HG03066 (cell line): Measurements from ENCODE around the gene TMEM208.

Source experiments
- ATAC-seq: cut with Tn5 transposase; IDR thresholded peaks from one replicate; pipeline ENCODE4 v1.9.1; 2021; ENCODE audit warnings: low read depth; ENCODE audit not compliant: unreplicated experiment

TMEM208 gene

GRCh38 chr16:67248073-67248400 lies 21.1 kb downstream of the TMEM208 start:
- no peak for ATAC-seq

- ATAC-seq: no peak
Measured at GRCh38 chr16:67248401-67249177, 21.7 kb downstream of the TMEM208 start, which contains the start of gene SLC9A5. Gene SLC9A5 (plus strand): TSS chr16:67248979. CDS start chr16:67249015, 36 bp downstream.

- no peak for ATAC-seq
Measured at GRCh38 chr16:67249178-67250044, 22.5 kb downstream of the TMEM208 start.

GRCh38 chr16:67250045-67250327 lies 23.1 kb downstream of the TMEM208 start:
- ATAC-seq: no peak

GRCh38 chr16:67252609-67253497 lies 25.9 kb downstream of the TMEM208 start:
- ATAC-seq: no peak

GRCh38 chr16:67254801-67255552 lies 28.0 kb downstream of the TMEM208 start:
- no peak for ATAC-seq

- ATAC-seq: no peak
Measured at GRCh38 chr16:67255553-67256221, 28.8 kb downstream of the TMEM208 start.

- no peak for ATAC-seq
Measured at GRCh38 chr16:67256701-67257230, 29.8 kb downstream of the TMEM208 start.

GRCh38 chr16:67257486-67258160 lies 30.7 kb downstream of the TMEM208 start:
- ATAC-seq: no peak

- ATAC-seq: no peak
Measured at GRCh38 chr16:67258161-67258835, 31.4 kb downstream of the TMEM208 start.

GRCh38 chr16:67259705-67260104 lies 32.8 kb downstream of the TMEM208 start:
- no peak for ATAC-seq

GRCh38 chr16:67260426-67261063 lies 33.6 kb downstream of the TMEM208 start:
- no peak for ATAC-seq

- ATAC-seq: no peak
Measured at GRCh38 chr16:67263201-67263600, 36.3 kb downstream of the TMEM208 start.

GRCh38 chr16:67264277-67264676 lies 37.3 kb downstream of the TMEM208 start:
- no peak for ATAC-seq

- no peak for ATAC-seq
Measured at GRCh38 chr16:67264866-67265265, 37.9 kb downstream of the TMEM208 start.

- no peak for ATAC-seq
Measured at GRCh38 chr16:67265834-67266233, 38.9 kb downstream of the TMEM208 start.

GRCh38 chr16:67268136-67268579 lies 41.2 kb downstream of the TMEM208 start:
- no peak for ATAC-seq

GRCh38 chr16:67269766-67270165 lies 42.8 kb downstream of the TMEM208 start:
- no peak for ATAC-seq
